OCI-LY1 (cell line): ENCODE data around the gene LTBR.

Experiments used
- H2AFZ ChIP-seq: fragments of 200-600 bp; sonication (generic), shearing (Covaris generic); 2 replicates; pipeline ENCODE4 v1.6.0; 2014; ENCODE audit warnings: antibody characterized with exemption, mild to moderate bottlenecking, low read length
- H3F3A ChIP-seq: fragments of 200-600 bp; sonication (generic), shearing (Covaris generic); 2 replicates; pipeline ENCODE4 v1.6.0; 2014; ENCODE audit warnings: mild to moderate bottlenecking, antibody characterized with exemption, low read length, moderate library complexity; ENCODE audit not compliant: insufficient read depth
- H3K27ac ChIP-seq: fragments of 200-600 bp; sonication (generic); 2 replicates; pipeline ENCODE4 v1.5.1; 2014; ENCODE audit warnings: low read length, mixed run types, mild to moderate bottlenecking, low read depth; ENCODE audit not compliant: poor library complexity, severe bottlenecking
- H3K27me3 ChIP-seq: fragments of 200-600 bp; sonication (generic); 2 replicates; pipeline ENCODE4 v1.6.0; 2014; ENCODE audit warnings: antibody characterized with exemption, mild to moderate bottlenecking, low read length, moderate library complexity; ENCODE audit not compliant: insufficient read depth
- H3K36me3 ChIP-seq: fragments of 200-600 bp; sonication (generic); 2 replicates; pipeline ENCODE4 v1.6.1; 2014; ENCODE audit warnings: mild to moderate bottlenecking, antibody characterized with exemption, low read length, moderate library complexity, mixed read lengths; ENCODE audit not compliant: insufficient read depth
- H3K4me1 ChIP-seq: fragments of 200-600 bp; sonication (generic); 2 replicates; pipeline ENCODE4 v1.5.1; 2014; ENCODE audit warnings: mild to moderate bottlenecking, low read length, moderate library complexity; ENCODE audit not compliant: insufficient read depth, severe bottlenecking
- H3K4me2 ChIP-seq: fragments of 200-600 bp; sonication (generic), shearing (Covaris generic); 2 replicates; pipeline ENCODE4 v1.6.1; 2014; ENCODE audit warnings: low read length
- H3K4me3 ChIP-seq: fragments of 200-600 bp; sonication (generic); 2 replicates; pipeline ENCODE4 v1.5.1; 2014; ENCODE audit warnings: low read length, low read depth, mild to moderate bottlenecking, mixed read lengths; ENCODE audit not compliant: poor library complexity, severe bottlenecking
- H3K79me2 ChIP-seq: fragments of 200-600 bp; shearing (Covaris generic); 2 replicates; pipeline ENCODE4 v1.6.1; 2016; ENCODE audit warnings: mixed run types, low read length, mixed read lengths; ENCODE audit not compliant: insufficient read depth
- H3K9ac ChIP-seq: fragments of 200-600 bp; sonication (generic), shearing (Covaris generic); 2 replicates; pipeline ENCODE4 v1.6.1; 2014; ENCODE audit warnings: mild to moderate bottlenecking, low read length, mixed read lengths
- H3K9me2 ChIP-seq: fragments of 200-600 bp; sonication (generic), shearing (Covaris generic); 2 replicates; pipeline ENCODE4 v1.6.1; 2014; ENCODE audit warnings: low read depth, mild to moderate bottlenecking, low read length, mixed read lengths
- H3K9me3 ChIP-seq: fragments of 200-600 bp; shearing (Covaris generic); 2 replicates; pipeline ENCODE4 v1.6.1; 2014; ENCODE audit warnings: low read length, mixed read lengths
- H4K20me1 ChIP-seq: fragments of 200-600 bp; sonication (generic), shearing (Covaris generic); 2 replicates; pipeline ENCODE4 v1.6.0; 2016; ENCODE audit warnings: mild to moderate bottlenecking, low read length; ENCODE audit not compliant: insufficient read depth
- EZH2 ChIP-seq: fragments of 200-600 bp; sonication (generic), shearing (Covaris generic); IDR thresholded peaks from 2 replicates; pipeline ENCODE4 v1.8.0; 2017; ENCODE audit warnings: borderline replicate concordance, mixed run types, mild to moderate bottlenecking, antibody characterized with exemption, low read length, moderate library complexity, mixed read lengths
- TF ChIP-seq, protein P1 (sequence below): fragments of 200-600 bp; sonication (generic), shearing (Covaris generic); IDR thresholded peaks from 2 replicates; pipeline ENCODE4 v1.5.1; 2017; ENCODE audit warnings: mild to moderate bottlenecking, antibody characterized with exemption, low read length, moderate library complexity, mixed read lengths

The LTBR gene

DNA sequence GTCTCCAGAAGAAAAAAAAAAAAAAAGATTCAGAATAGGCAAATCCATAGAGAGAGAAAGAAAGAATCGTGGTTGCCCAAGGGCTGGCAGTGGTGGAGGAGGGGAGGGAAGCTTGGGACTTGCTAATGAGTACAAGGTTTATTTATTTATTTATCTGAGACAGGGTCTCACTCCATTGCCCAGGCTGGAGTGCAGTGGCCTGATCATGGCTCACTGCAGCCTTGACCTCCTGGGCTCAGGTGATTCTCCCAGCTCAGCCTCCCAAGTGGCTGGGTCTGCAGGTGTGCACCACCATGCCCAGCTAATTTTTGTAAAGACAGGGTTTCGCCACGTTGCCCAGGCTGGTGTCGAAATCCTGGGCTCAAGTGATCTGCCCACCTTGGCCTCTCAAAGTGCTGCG, 32.3 kb upstream of the LTBR start:
- H3K9me3 ChIP-seq = no peaks in the 10 kb centered on the region
- no peak overlapping the region for H3K27ac ChIP-seq
- no peak overlapping the region for H2AFZ ChIP-seq
- no peaks in the 10 kb centered on the region for H3K79me2 ChIP-seq
- H3K36me3 ChIP-seq = no peaks in the 10 kb centered on the region
- no peaks in the 10 kb centered on the region for H4K20me1 ChIP-seq
- H3K9me2 ChIP-seq = no peaks in the 10 kb centered on the region
- TF ChIP-seq, protein P1, sequence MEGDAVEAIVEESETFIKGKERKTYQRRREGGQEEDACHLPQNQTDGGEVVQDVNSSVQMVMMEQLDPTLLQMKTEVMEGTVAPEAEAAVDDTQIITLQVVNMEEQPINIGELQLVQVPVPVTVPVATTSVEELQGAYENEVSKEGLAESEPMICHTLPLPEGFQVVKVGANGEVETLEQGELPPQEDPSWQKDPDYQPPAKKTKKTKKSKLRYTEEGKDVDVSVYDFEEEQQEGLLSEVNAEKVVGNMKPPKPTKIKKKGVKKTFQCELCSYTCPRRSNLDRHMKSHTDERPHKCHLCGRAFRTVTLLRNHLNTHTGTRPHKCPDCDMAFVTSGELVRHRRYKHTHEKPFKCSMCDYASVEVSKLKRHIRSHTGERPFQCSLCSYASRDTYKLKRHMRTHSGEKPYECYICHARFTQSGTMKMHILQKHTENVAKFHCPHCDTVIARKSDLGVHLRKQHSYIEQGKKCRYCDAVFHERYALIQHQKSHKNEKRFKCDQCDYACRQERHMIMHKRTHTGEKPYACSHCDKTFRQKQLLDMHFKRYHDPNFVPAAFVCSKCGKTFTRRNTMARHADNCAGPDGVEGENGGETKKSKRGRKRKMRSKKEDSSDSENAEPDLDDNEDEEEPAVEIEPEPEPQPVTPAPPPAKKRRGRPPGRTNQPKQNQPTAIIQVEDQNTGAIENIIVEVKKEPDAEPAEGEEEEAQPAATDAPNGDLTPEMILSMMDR = no peak
- no peak for TF ChIP-seq EZH2
- H3K9ac ChIP-seq = no peak overlapping the region
- peaks cover 4% of the 10 kb centered on the region; the same call in 1 of the 2 replicates for H3K27me3 ChIP-seq
- H3K4me2 ChIP-seq = no peak overlapping the region
- no peaks in the 10 kb centered on the region for H3K4me1 ChIP-seq
- H3F3A ChIP-seq = no peaks in the 10 kb centered on the region
- H3K4me3 ChIP-seq = no peak overlapping the region

- Histone ChIP-seq H3K36me3 (no peaks in the 10 kb centered on the region), H3K9me2 (no peaks in the 10 kb centered on the region), H2AFZ (no peak overlapping the region), H3K9me3 (no peaks in the 10 kb centered on the region), H3K27ac (no peak overlapping the region), H3K4me3 (no peak overlapping the region), H4K20me1 (no peaks in the 10 kb centered on the region), H3K27me3 (no peaks in the 10 kb centered on the region), H3K4me2 (no peak overlapping the region), H3F3A (no peaks in the 10 kb centered on the region), H3K9ac (no peak overlapping the region), H3K4me1 (no peaks in the 10 kb centered on the region), H3K79me2 (no peaks in the 10 kb centered on the region)
- TF ChIP-seq, protein P1 = no peak
- TF ChIP-seq EZH2 = no peak
Measured at GRCh38 chr12:6352193-6353173, 31.5 kb upstream of the LTBR start.

DNA sequence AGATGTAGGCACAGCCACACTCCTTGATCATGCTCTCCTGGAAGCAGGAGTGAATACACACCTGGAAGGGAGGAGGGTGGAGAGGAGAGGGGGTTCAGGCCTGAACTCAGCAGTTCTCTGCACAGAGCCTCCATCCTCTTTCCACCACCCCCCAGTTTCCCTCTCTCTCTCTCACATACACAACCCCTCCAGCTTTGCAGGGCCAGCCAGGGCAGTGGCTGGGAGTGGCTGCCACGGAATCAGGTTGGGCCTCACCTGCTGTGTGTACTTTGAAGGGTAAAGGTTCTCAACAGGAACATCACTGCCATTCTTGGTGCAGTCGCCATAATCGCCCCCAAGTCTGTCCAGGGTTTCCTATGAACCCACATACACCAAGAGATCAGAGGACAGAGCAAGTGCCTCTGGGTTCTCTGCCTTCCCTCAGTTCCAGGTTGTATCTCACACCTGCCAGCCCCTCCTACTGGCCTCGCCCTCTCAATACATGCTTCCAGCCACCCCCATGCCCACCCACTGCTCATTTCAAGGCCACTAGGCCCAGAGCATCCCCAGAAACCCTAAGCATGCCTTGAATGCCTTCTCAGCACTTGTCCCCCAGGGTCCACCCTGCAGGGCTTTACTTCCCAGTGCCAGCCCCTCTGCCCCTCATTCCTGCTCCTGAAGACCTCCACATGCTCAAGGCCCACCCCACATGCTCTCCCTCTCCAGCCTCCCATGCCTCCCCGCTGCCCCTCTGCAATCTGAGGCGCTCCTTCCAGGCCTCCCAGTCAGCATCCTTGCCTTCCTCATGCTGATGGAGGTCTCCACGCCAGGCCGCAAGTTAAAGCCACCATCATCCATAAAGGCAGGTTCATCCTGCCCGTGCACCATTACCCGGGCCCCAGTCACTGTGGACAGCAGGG, 29.2 kb upstream of the LTBR start:
- Histone ChIP-seq H3F3A (no peaks in the 10 kb centered on the region), H3K4me3 (no peak overlapping the region), H3K36me3 (no peaks in the 10 kb centered on the region), H3K9ac (no peak overlapping the region), H3K79me2 (no peaks in the 10 kb centered on the region), H3K4me1 (no peaks in the 10 kb centered on the region), H3K9me3 (no peaks in the 10 kb centered on the region), H3K27me3 (no peaks in the 10 kb centered on the region), H2AFZ (no peak overlapping the region), H3K4me2 (no peak overlapping the region), H4K20me1 (no peaks in the 10 kb centered on the region), H3K9me2 (no peaks in the 10 kb centered on the region), H3K27ac (no peak overlapping the region)
- no peak for TF ChIP-seq EZH2
- TF ChIP-seq, protein P1 = no peak
